OCI-M1 (cell line): Measurements from ENCODE around the gene SKA3.

Source experiments
- DNase-seq: peaks from one replicate; lab custom pipeline; 2025; lab: John Stamatoyannopoulos, UW

The SKA3 gene

DNA sequence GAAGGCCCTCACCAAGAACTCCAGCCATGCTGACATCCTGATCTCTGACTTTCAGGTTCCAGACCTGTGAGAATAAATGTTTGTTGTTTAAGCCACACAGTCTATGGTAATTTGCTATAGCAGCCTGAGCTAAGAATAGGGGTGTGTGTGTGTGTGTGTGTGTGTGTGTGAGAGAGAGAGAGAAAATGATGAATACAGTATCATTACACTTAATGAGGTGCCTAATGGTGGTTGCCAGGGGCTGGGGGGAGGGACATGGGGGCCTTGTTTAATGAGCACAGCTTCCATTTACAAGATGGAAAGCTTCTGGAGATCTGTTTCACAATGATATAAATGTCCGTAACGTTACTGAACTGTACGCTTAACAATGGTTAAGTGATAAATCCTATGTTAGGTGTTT is 61.1 kb downstream of the SKA3 start:
- no peak for DNase-seq

DNA sequence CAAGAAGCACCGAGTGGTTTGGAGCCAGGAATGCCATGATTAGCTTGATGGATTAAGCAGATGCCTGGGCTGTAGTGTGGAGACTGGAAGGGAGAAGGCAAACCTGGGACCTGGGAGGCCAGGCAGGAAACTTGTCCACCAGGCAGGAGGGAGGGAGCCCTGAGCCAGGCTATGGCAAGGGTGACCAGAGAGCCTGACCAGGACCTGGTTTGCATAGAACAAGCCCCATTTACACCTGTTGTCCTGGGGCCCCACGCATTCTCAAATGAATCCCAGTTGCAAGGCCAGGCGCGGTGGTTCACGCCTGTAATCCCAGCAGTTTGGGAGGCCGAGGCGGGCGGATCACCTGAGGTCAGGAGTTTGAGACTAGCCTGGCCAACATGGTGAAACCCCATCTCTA is 64.8 kb downstream of the SKA3 start:
- no peak for DNase-seq

DNA sequence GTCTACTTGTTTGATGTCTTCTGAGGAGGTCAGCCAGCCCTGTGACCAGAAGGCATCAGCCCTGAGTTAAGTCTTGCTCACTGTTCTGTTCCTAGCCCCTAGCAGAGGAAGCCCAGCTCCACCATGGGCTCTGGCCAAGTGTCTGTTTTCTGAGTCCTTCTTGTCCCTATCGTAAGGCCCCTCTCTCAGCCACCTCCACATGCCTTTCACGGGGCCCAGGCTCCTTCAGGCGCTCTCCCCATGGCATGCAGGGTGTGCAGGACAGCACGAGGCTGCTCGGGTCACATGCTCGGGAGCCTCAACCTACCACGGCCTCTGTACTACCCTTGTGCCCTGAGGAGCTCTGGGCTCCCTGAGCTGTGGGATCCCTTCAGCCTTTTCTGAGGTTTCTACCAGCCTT is 67.2 kb downstream of the SKA3 start:
- no peak for DNase-seq

DNA sequence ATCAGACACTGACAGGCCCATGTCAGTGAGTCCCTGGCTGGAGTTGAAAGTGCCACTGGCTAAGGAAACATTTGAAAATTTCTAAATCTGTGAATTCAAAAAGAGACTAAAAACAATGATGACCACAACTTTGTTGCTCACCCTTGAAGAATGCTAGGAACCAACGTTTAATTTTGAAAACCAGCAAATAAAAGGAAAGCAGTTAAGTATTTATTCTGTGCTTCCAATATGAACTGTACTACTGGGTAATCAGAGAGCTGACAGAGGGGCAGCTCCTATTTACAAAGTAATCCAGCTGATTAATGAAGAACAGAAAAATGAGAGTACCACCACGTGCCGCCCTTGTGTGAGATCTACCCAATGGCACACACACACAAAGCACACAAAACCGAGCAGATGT is 70.3 kb downstream of the SKA3 start:
- DNase-seq, result no peak

DNA sequence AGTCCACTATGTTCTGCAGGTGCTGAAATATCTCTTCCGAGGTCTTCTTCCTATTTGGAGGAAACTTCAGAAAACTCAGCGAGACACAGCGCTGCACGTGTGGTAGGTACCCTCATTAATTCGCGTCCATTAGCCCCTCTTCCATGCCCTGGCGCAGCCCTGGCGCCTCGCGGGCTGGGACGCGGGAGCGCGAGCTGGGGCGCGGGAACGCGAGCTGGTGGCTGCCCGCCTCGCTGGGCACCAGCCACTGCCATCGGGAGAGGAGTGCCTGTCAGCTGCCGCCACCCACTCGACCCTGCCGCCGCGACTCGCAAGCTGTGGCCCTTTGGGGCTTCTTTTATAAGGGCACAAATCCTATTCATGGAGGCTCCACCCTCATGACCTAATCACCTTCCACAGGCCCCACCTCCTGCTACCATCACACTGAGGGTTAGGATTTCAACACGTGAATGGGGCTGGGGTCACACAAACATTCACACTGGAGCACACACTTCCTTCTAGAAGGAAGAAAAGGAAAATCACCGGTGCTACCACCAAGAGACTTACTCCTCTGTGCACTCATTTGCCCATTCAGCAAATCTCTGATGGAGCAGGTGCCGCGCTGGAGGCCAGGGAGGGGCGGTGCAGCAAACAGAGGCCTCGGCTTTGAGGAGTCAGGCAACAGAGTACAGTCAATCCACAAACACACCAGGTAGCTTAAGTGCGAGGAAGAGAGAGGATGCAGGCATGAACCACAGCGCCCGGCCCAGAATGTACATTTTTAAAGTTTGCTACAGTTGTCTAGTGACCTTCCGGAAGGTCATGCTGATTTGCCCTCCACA is 71.9 kb downstream of the SKA3 start:
- DNase-seq, result no peak
